ENCODE measurements around the gene SFMBT1. TPM values are rescaled to one million over a fixed set of nuclear protein-coding genes. Genes with fewer than 3 reads are reported as not detected.

SFMBT1 gene
- total and polyA plus RNA-seq, 9 of the 15 experiments (the other 6 are each of a cell fraction or from before 2014, with no cell fraction given), result 0.76 to 6.6 (median 3.6) TPM

GRCh38 chr3:52904000-52904399 lies 141.9 kb downstream of the SFMBT1 start:
- H3K27me3 ChIP-seq (ENCODE audit: control insufficient read depth in 2 of 2, insufficient read depth in 2 of 2, low read length in 2 of 2), result no peaks in the 10 kb centered on the region
- POLR2A ChIA-PET, result interaction anchor here (1.2 kb wide), 1 partner anchor 8 kb away, joined by 6 read pairs; no protein-coding TSS in a partner anchor
- H4K20me1 ChIP-seq (replicated peaks; ENCODE audit: control insufficient read depth, insufficient read depth, low read length), result no peaks in the 10 kb centered on the region
- peaks cover 4% of the 10 kb centered on the region; the same call in 1 of the 3 replicates for H3K36me3 ChIP-seq (ENCODE audit: control insufficient read depth, insufficient read depth, low read length)
- no peak overlapping the region for H3K4me3 ChIP-seq
- H3K4me2 ChIP-seq (ENCODE audit: insufficient read depth, low read length), result no peak overlapping the region
- in situ Hi-C loops (cut with MboI) (no loop called here), intact Hi-C loops (cut with micrococcal nuclease) (no loop called here)
- no peak for TF ChIP-seq ZNF444 (CRISPR knock-in tag; IDR thresholded peaks at IDR 0.05)
- no peak for TF ChIP-seq ZBTB49 (CRISPR knock-in tag; IDR thresholded peaks at IDR 0.05; ENCODE audit: borderline replicate concordance)
- TF ChIP-seq HCFC1 (IDR thresholded peaks at IDR 0.05; ENCODE audit: low read depth, low read length), result no peak
- TF ChIP-seq, protein P1, sequence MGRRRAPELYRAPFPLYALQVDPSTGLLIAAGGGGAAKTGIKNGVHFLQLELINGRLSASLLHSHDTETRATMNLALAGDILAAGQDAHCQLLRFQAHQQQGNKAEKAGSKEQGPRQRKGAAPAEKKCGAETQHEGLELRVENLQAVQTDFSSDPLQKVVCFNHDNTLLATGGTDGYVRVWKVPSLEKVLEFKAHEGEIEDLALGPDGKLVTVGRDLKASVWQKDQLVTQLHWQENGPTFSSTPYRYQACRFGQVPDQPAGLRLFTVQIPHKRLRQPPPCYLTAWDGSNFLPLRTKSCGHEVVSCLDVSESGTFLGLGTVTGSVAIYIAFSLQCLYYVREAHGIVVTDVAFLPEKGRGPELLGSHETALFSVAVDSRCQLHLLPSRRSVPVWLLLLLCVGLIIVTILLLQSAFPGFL (CRISPR knock-in tag; IDR thresholded peaks at IDR 0.05), result no peak
- TF ChIP-seq ZNF282 (CRISPR knock-in tag; IDR thresholded peaks at IDR 0.05), result no peak
- TF ChIP-seq ZNF121 (CRISPR knock-in tag; conservative IDR thresholded peaks at IDR 0.05), result no peak
- no peak for TF ChIP-seq NCOA4 (IDR thresholded peaks at IDR 0.05; ENCODE audit: partially characterized antibody)
- no peak overlapping the region for H3K9ac ChIP-seq (ENCODE audit: insufficient read depth in 1 of 2, low read depth in 2 of 2, low read length in 2 of 2)
- no peaks in the 10 kb centered on the region for H3K9me3 ChIP-seq (replicated peaks; ENCODE audit: control insufficient read depth, insufficient read depth, low read depth, low read length)
- BruUV-seq (replicated peaks), result no TSS peak
- no peak overlapping the region for H3K27ac ChIP-seq (ENCODE audit: extremely low read depth, low read depth, low read length)
- no peaks in the 10 kb centered on the region for H3K4me1 ChIP-seq (replicated peaks in 1 of 2; ENCODE audit: control insufficient read depth in 2 of 2, insufficient read depth in 2 of 2, low read length in 2 of 2)
- FAIRE-seq (no peak), ATAC-seq (no peak), DNase-seq (ENCODE audit: extremely low read depth in 1 of 4, low spot score in 3 of 4) (no peak)
- no peaks in the 10 kb centered on the region for H3K79me2 ChIP-seq (ENCODE audit: control insufficient read depth, insufficient read depth, low read length)
- CTCF ChIA-PET (ENCODE audit: low intra/inter-chr PET ratio), result no interaction called here
- WGBS (ENCODE audit: insufficient coverage, low coverage, missing lambda C conversion rate), result 75% methylated on average over 3 of the region's 3 CpGs
- H2AFZ ChIP-seq (ENCODE audit: low read depth, low read length), result no peak overlapping the region
- no peaks in the 10 kb centered on the region for H3K9me1 ChIP-seq (ENCODE audit: control insufficient read depth, insufficient read depth, low read length)

Data from K562 (cell line).